A673 (cell line): ENCODE results near the gene TMEM107.

ENCODE experiments used
- CTCF ChIP-seq: fragments of 300-800, 200-600 bp; sonication (generic); conservative IDR thresholded peaks from 2 replicates; pipeline ENCODE4 v1.5.1; 2017; ENCODE audit warnings: low read depth, mild to moderate bottlenecking, antibody characterized with exemption, low read length, moderate library complexity, mixed read lengths
- EZH2 ChIP-seq: fragments of 200-600 bp; sonication (generic); IDR thresholded peaks from 2 replicates; pipeline ENCODE4 v1.6.1; 2017; ENCODE audit warnings: borderline replicate concordance, low read depth, mild to moderate bottlenecking, mixed read lengths, antibody characterized with exemption, low read length; ENCODE audit not compliant: poor library complexity, severe bottlenecking

- TF ChIP-seq CTCF: no peak
- no peak for TF ChIP-seq EZH2
These were observed 53.1 kb downstream of the TMEM107 start for GRCh38 chr17:8122924-8123694.
